Testis (tissue), 3 donors: ENCODE data around the gene THEMIS2. TPM values are rescaled to one million over a fixed set of nuclear protein-coding genes. Genes with fewer than 3 reads are reported as not detected.

Experiments used
- DNase-seq: peaks from one replicate; pipeline ENCODE4 v3.0.0-alpha.2; 2019
- H3K27ac ChIP-seq, 2 donors: fragments of 200-600 bp; sonication (generic); one replicate each; pipeline ENCODE4 v1.5.1; 2019
- H3K27me3 ChIP-seq: fragments of 200-600 bp; sonication (generic); one replicate; pipeline ENCODE4 v1.5.1; 2019
- H3K36me3 ChIP-seq: fragments of 200-600 bp; sonication (generic); one replicate; pipeline ENCODE4 v1.5.1; 2017; ENCODE audit warnings: low read depth; ENCODE audit errors: missing control alignments
- H3K4me1 ChIP-seq: fragments of 200-600 bp; sonication (generic); one replicate; pipeline ENCODE4 v1.5.1; 2019
- H3K4me3 ChIP-seq, 2 donors: fragments of 200-600 bp; sonication (generic); one replicate each; pipeline ENCODE4 v1.5.1; 2017 to 2019
- H3K9me3 ChIP-seq: fragments of 200-600 bp; sonication (generic); one replicate; pipeline ENCODE4 v1.5.1; 2017
- CTCF ChIP-seq, 3 experiments: fragments of 450-650 bp in 2 of 3; fragments of 200-600 bp in 1 of 3; sonication (generic) in 1 of 3; IDR thresholded peaks; one replicate each; pipeline ENCODE4 v1.5.1; 2016 to 2019; ENCODE audit warnings: antibody characterized with exemption in 3 of 3, mild to moderate bottlenecking in 2 of 3, moderate library complexity in 1 of 3
- POLR2A ChIP-seq: fragments of 450-650 bp; IDR thresholded peaks from one replicate; pipeline ENCODE4 v1.6.1; 2017; ENCODE audit warnings: antibody characterized with exemption, mild to moderate bottlenecking, moderate library complexity
- WGBS, 2 donors: methylation state at CpG; one replicate each; pipeline ENCODE4 v1.1.5; 2018; 5-methylcytosine and 5-hydroxymethylcytosine counted together
- intact Hi-C: fragments of 100-400 bp; cut with DNase I; formaldehyde crosslinking; loops from one replicate; pipeline ENCODE4 v1.15.1; 2023; ENCODE audit warnings: low total_unique reads
- polyA plus RNA-seq: library from polyadenylated mRNA; stranded (reverse); fragments of 350-450 nt; fragmentation: Illumina TruSeq; extraction: RNeasy Lipid Tissue Mini Kit (QIAGEN cat#74804); gene quantifications from one replicate; pipeline ENCODE4 v1.2.3, GENCODE V29; 2014; ENCODE audit warnings: low read depth, low replicate concordance; ENCODE audit not compliant: insufficient read depth
- total RNA-seq, 2 donors: library from RNA; depleted of rRNA; stranded (reverse); fragments of >200 nt; gene quantifications; one replicate each; pipeline ENCODE4 v1.2.3, GENCODE V29; 2016

The THEMIS2 gene
- total and polyA plus RNA-seq, 3 donors from 2014 or later: 56.9 to 132 (median 103) TPM

DNA sequence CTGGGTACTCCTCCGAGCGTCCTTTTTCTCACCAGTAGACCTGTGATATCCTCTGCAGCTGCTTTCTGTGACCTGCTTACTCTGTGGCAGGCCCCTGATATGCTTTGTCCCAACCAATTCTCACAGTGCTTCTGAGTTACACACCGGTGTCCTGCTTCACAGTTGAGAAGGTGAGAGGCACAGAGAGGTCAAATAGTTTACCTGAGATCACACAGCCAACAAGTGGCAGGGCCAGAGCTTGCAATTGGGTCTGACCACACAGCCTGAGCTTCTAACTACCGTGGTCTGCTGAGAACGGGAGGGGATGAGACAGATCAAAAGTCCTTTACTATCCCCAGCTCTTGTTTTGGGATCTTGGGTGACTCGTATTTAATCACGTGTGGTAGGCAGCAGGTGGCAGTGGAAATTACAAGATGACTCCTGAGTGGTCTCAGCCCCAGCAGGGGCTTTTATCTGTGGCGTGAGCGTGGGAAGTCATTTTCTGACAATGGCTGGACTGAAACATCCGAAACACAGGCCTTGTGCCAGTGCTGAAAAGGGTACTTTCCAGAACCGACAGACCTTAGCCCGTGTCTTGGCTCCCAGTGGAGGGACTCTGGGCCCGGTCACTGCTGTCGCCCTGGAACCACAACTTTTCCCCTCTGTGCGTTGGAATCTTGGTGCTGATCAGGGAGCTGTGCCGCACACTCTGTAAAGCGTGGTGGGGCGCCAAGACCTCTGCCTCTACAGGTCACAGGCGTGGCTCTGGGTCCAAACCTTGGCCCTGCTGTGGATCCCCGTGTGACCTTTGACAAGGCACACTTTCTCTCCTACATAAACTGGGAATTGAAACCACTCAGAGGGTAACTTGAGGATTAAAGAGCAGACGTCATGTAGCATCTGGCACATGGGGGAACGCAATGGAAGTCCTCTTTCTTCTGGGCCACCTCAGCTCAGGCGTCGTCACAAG lies 11.9 kb downstream of the THEMIS2 start:
- Histone ChIP-seq H3K36me3 (no peaks in the 10 kb centered on the region), H3K4me1 (no peaks in the 10 kb centered on the region), H3K27ac (peak overlapping the region; percentile 48 to 60), H3K9me3 (no peaks in the 10 kb centered on the region), H3K27me3 (no peaks in the 10 kb centered on the region), H3K4me3 (no peak overlapping the region)
- no peak for TF ChIP-seq POLR2A
- TF ChIP-seq CTCF (IDR thresholded peaks at IDR 0.05): no peak
- DNase-seq: no peak
- intact Hi-C loops: no loop called here
- 78 to 80% methylated on average over 19 to 24 of the region's 24 CpGs for WGBS, 2 donors

GRCh38 chr1:27885114-27885528 lies 12.8 kb downstream of the THEMIS2 start:
- H3K9me3 ChIP-seq: no peaks in the 10 kb centered on the region
- 83 to 85% methylated on average over 8 of the region's 8 CpGs for WGBS, 2 donors
- DNase-seq: no peak
- H3K36me3 ChIP-seq: no peaks in the 10 kb centered on the region
- no peak overlapping the region for H3K4me3 ChIP-seq
- H3K4me1 ChIP-seq: no peaks in the 10 kb centered on the region
- TF ChIP-seq CTCF (IDR thresholded peaks at IDR 0.05) (no peak), POLR2A (no peak)
- intact Hi-C loops: no loop called here
- peak overlapping the region; percentile 7 to 60 for H3K27ac ChIP-seq
- H3K27me3 ChIP-seq: no peaks in the 10 kb centered on the region

GRCh38 chr1:27885621-27886352 lies 13.4 kb downstream of the THEMIS2 start:
- intact Hi-C loops: no loop called here
- Histone ChIP-seq H3K4me1 (no peaks in the 10 kb centered on the region), H3K9me3 (no peaks in the 10 kb centered on the region), H3K27ac (peak overlapping the region; percentile 7 to 54), H3K36me3 (no peaks in the 10 kb centered on the region), H3K27me3 (no peaks in the 10 kb centered on the region), H3K4me3 (no peak overlapping the region)
- WGBS, 2 donors: 88% methylated on average over 14 to 15 of the region's 15 CpGs
- TF ChIP-seq CTCF (IDR thresholded peaks at IDR 0.05): no peak
- no peak for TF ChIP-seq POLR2A
- DNase-seq: no peak

GRCh38 chr1:27886353-27886679 lies 14.0 kb downstream of the THEMIS2 start:
- Histone ChIP-seq H3K27me3 (no peaks in the 10 kb centered on the region), H3K9me3 (no peaks in the 10 kb centered on the region), H3K4me1 (no peaks in the 10 kb centered on the region), H3K36me3 (no peaks in the 10 kb centered on the region), H3K4me3 (no peak overlapping the region), H3K27ac (peak overlapping the region in 1 of 2 donors; percentile 54)
- intact Hi-C loops: no loop called here
- no peak for DNase-seq
- 82 to 85% methylated on average over 2 of the region's 2 CpGs for WGBS, 2 donors
- TF ChIP-seq POLR2A (no peak), CTCF (IDR thresholded peaks at IDR 0.05) (no peak)
